ENCODE data around the gene TRIO.
A peak's percentile ranks its signal among the peaks of the same experiment; 100 is the strongest.

TRIO gene

GRCh38 chr5:14415024-14415697 lies 272.0 kb downstream of the TRIO start:
- no peak for FAIRE-seq
- no peak for DNase-seq (ENCODE audit: insufficient read length, low spot score)
- TF ChIP-seq POLR2A (IDR thresholded peaks at IDR 0.05; ENCODE audit: low read depth, low read length) = no peak

GRCh38 chr5:14415698-14416074 lies 272.5 kb downstream of the TRIO start:
- DNase-seq (ENCODE audit: insufficient read length, low spot score) (no peak), FAIRE-seq (no peak)
- TF ChIP-seq POLR2A (IDR thresholded peaks at IDR 0.05; ENCODE audit: low read depth, low read length) = no peak

GRCh38 chr5:14416621-14417275 lies 273.6 kb downstream of the TRIO start:
- FAIRE-seq = no peak

GRCh38 chr5:14417276-14417730 lies 274.2 kb downstream of the TRIO start:
- no peak for FAIRE-seq
- peak; percentile 62 for DNase-seq (ENCODE audit: insufficient read length, low spot score)
- TF ChIP-seq POLR2A (IDR thresholded peaks at IDR 0.05; ENCODE audit: low read depth, low read length) = no peak

More at GRCh38 chr5:14416621-14417275, 273.6 kb downstream of the TRIO start:
- TF ChIP-seq POLR2A (IDR thresholded peaks at IDR 0.05; ENCODE audit: low read depth, low read length) = no peak
- no peak for DNase-seq (ENCODE audit: insufficient read length, low spot score)

- FAIRE-seq (no peak), DNase-seq (ENCODE audit: insufficient read length, low spot score) (no peak)
- no peak for TF ChIP-seq POLR2A (IDR thresholded peaks at IDR 0.05; ENCODE audit: low read depth, low read length)
Observed at GRCh38 chr5:14417792-14418765, 274.9 kb downstream of the TRIO start.

GRCh38 chr5:14419686-14420085 lies 276.5 kb downstream of the TRIO start:
- TF ChIP-seq POLR2A (IDR thresholded peaks at IDR 0.05; ENCODE audit: low read depth, low read length) = no peak
- DNase-seq (ENCODE audit: insufficient read length, low spot score) (no peak), FAIRE-seq (no peak)

- FAIRE-seq = no peak
- TF ChIP-seq POLR2A (IDR thresholded peaks at IDR 0.05; ENCODE audit: low read depth, low read length) = no peak
- DNase-seq (ENCODE audit: insufficient read length, low spot score) = no peak
Observed at GRCh38 chr5:14420101-14420811, 277.1 kb downstream of the TRIO start.

GRCh38 chr5:14421851-14422250 lies 278.7 kb downstream of the TRIO start:
- DNase-seq (ENCODE audit: insufficient read length, low spot score) (no peak), FAIRE-seq (no peak)
- no peak for TF ChIP-seq POLR2A (IDR thresholded peaks at IDR 0.05; ENCODE audit: low read depth, low read length)

GRCh38 chr5:14424011-14424685 lies 281.0 kb downstream of the TRIO start:
- FAIRE-seq = no peak
- no peak for DNase-seq (ENCODE audit: insufficient read length, low spot score)
- no peak for TF ChIP-seq POLR2A (IDR thresholded peaks at IDR 0.05; ENCODE audit: low read depth, low read length)

- no peak for TF ChIP-seq POLR2A (IDR thresholded peaks at IDR 0.05; ENCODE audit: low read depth, low read length)
- DNase-seq (ENCODE audit: insufficient read length, low spot score) = no peak
- FAIRE-seq = no peak
Observed at GRCh38 chr5:14425559-14425958, 282.4 kb downstream of the TRIO start.

- DNase-seq (ENCODE audit: insufficient read length, low spot score) = no peak
- TF ChIP-seq POLR2A (IDR thresholded peaks at IDR 0.05; ENCODE audit: low read depth, low read length) = no peak
Observed at GRCh38 chr5:14426521-14426920, 283.4 kb downstream of the TRIO start.

GRCh38 chr5:14428302-14429081 lies 285.4 kb downstream of the TRIO start:
- DNase-seq (ENCODE audit: insufficient read length, low spot score) (no peak), FAIRE-seq (no peak)
- TF ChIP-seq POLR2A (IDR thresholded peaks at IDR 0.05; ENCODE audit: low read depth, low read length) = no peak

More at GRCh38 chr5:14426521-14426920, 283.4 kb downstream of the TRIO start:
- FAIRE-seq = no peak
